ENCODE results near the gene KRTAP10-4. TPM values are rescaled to one million over a fixed set of nuclear protein-coding genes. Genes with fewer than 3 reads are reported as not detected.
"Not testable (repeated sequence)": the region's sequence is repeated elsewhere in the genome, so short reads cannot be mapped to it uniquely, and the experiment has no call there.

The KRTAP10-4 gene
- total RNA-seq, 1 donor from 2014 or later: not detected

GRCh38 chr21:44596068-44596725 lies 22.7 kb downstream of the KRTAP10-4 start:
- no peak for TF ChIP-seq CTCF (IDR thresholded peaks at IDR 0.05; ENCODE audit: unreplicated experiment)
- DNase-seq (ENCODE audit: low spot score): no peak
- Mint-ChIP-seq H3K27ac (ENCODE audit: unreplicated experiment) (no peak overlapping the region), H3K4me3 (ENCODE audit: unreplicated experiment) (no peak overlapping the region), H3K27me3 (ENCODE audit: unreplicated experiment) (peaks cover 8% of the 10 kb centered on the region), H3K36me3 (ENCODE audit: low read depth, unreplicated experiment) (no peaks in the 10 kb centered on the region), H3K9me3 (ENCODE audit: unreplicated experiment) (no peaks in the 10 kb centered on the region), H3K4me1 (ENCODE audit: unreplicated experiment) (peaks cover 5% of the 10 kb centered on the region)

- Mint-ChIP-seq H3K27ac (ENCODE audit: unreplicated experiment) (peak overlapping the region; percentile 27), H3K27me3 (ENCODE audit: unreplicated experiment) (peaks cover 11% of the 10 kb centered on the region), H3K4me1 (ENCODE audit: unreplicated experiment) (peaks cover 5% of the 10 kb centered on the region)
Observed at GRCh38 chr21:44598061-44598460, 24.5 kb downstream of the KRTAP10-4 start.

GRCh38 chr21:44599264-44600029 lies 25.9 kb downstream of the KRTAP10-4 start:
- H3K27ac Mint-ChIP-seq (ENCODE audit: unreplicated experiment): peak overlapping the region; percentile 57
- H3K27me3 Mint-ChIP-seq (ENCODE audit: unreplicated experiment): peaks cover 7% of the 10 kb centered on the region
- peaks cover 3% of the 10 kb centered on the region for H3K4me1 Mint-ChIP-seq (ENCODE audit: unreplicated experiment)
- TF ChIP-seq CTCF (IDR thresholded peaks at IDR 0.05; ENCODE audit: unreplicated experiment): no peak
- no peaks in the 10 kb centered on the region for H3K9me3 Mint-ChIP-seq (ENCODE audit: unreplicated experiment)
- no peak for DNase-seq (ENCODE audit: low spot score)
- no peaks in the 10 kb centered on the region for H3K36me3 Mint-ChIP-seq (ENCODE audit: low read depth, unreplicated experiment)
- H3K4me3 Mint-ChIP-seq (ENCODE audit: unreplicated experiment): no peak overlapping the region

More at GRCh38 chr21:44598061-44598460, 24.5 kb downstream of the KRTAP10-4 start:
- H3K9me3 Mint-ChIP-seq (ENCODE audit: unreplicated experiment): no peaks in the 10 kb centered on the region
- no peaks in the 10 kb centered on the region for H3K36me3 Mint-ChIP-seq (ENCODE audit: low read depth, unreplicated experiment)
- TF ChIP-seq CTCF (IDR thresholded peaks at IDR 0.05; ENCODE audit: unreplicated experiment): no peak
- no peak for DNase-seq (ENCODE audit: low spot score)
- H3K4me3 Mint-ChIP-seq (ENCODE audit: unreplicated experiment): no peak overlapping the region

GRCh38 chr21:44600118-44600978 lies 26.8 kb downstream of the KRTAP10-4 start, which contains the start of gene KRTAP10-7:
Gene KRTAP10-7, plus strand, starts transcription at chr21:44600597. Its CDS starts 25 bp downstream, at chr21:44600622.
- not testable (repeated sequence) for H3K4me3 Mint-ChIP-seq (ENCODE audit: unreplicated experiment); DNase-seq (ENCODE audit: low spot score); H3K4me1 Mint-ChIP-seq (ENCODE audit: unreplicated experiment); H3K27me3 Mint-ChIP-seq (ENCODE audit: unreplicated experiment); H3K36me3 Mint-ChIP-seq (ENCODE audit: low read depth, unreplicated experiment); H3K9me3 Mint-ChIP-seq (ENCODE audit: unreplicated experiment)
- H3K27ac Mint-ChIP-seq (ENCODE audit: unreplicated experiment): peak within 1 kb of the TSS; percentile 57

GRCh38 chr21:44601091-44601490 lies 27.6 kb downstream of the KRTAP10-4 start:
- H3K9me3 Mint-ChIP-seq (ENCODE audit: unreplicated experiment); DNase-seq (ENCODE audit: low spot score); H3K27ac Mint-ChIP-seq (ENCODE audit: unreplicated experiment); H3K4me3 Mint-ChIP-seq (ENCODE audit: unreplicated experiment); H3K36me3 Mint-ChIP-seq (ENCODE audit: low read depth, unreplicated experiment); H3K4me1 Mint-ChIP-seq (ENCODE audit: unreplicated experiment); H3K27me3 Mint-ChIP-seq (ENCODE audit: unreplicated experiment): not testable (repeated sequence)
